Stomach (tissue), 9 donors: ENCODE measurements around the gene CDH5. TPM values are rescaled to one million over a fixed set of nuclear protein-coding genes. Genes with fewer than 3 reads are reported as not detected.

Source experiments
- DNase-seq, 2 donors: peaks; one replicate each; pipeline versions ENCODE4 v3.0.0 to v3.0.0-alpha.2; 2013 to 2019
- H3K27ac ChIP-seq, 5 donors: fragments of 200-600 bp in 4 of 5; sonication (generic) in 4 of 5; one replicate each; pipeline ENCODE4 v1.5.1; 2013 to 2019; ENCODE audit warnings: mild to moderate bottlenecking in 1 of 5, moderate library complexity in 1 of 5
- H3K27me3 ChIP-seq, 3 donors: fragments of 200-600 bp; sonication (generic); one replicate each; pipeline ENCODE4 v1.5.1; 2017 to 2019; ENCODE audit warnings: mixed run types in 1 of 3
- H3K36me3 ChIP-seq, 4 donors: fragments of 200-600 bp; sonication (generic); 1 replicate in 3 of 4; 2 replicates in 1 of 4; pipeline ENCODE4 v1.5.1; 2016 to 2019
- H3K4me1 ChIP-seq, 4 donors: fragments of 200-600 bp; sonication (generic); one replicate each; pipeline ENCODE4 v1.5.1; 2016 to 2019
- H3K4me3 ChIP-seq, 4 donors: fragments of 200-600 bp; sonication (generic) in 3 of 4; one replicate each; pipeline ENCODE4 v1.5.1; 2016 to 2019; ENCODE audit warnings: mild to moderate bottlenecking in 1 of 4
- H3K9me3 ChIP-seq, 4 donors: fragments of 200-600 bp; sonication (generic); one replicate each; pipeline ENCODE4 v1.5.1; 2016 to 2019
- EP300 ChIP-seq: sonication (generic); formaldehyde crosslinking; IDR thresholded peaks from one replicate; pipeline ENCODE4 v1.6.1; 2017; ENCODE audit warnings: antibody characterized with exemption
- POLR2A ChIP-seq, 4 donors: fragments of 450-650 bp; IDR thresholded peaks; one replicate each; pipeline ENCODE4 v1.6.1; 2016; ENCODE audit warnings: antibody characterized with exemption in 4 of 4, control low read depth in 2 of 4, mild to moderate bottlenecking in 1 of 4, moderate library complexity in 1 of 4
- POLR2AphosphoS5 ChIP-seq, 3 donors: sonication (generic); formaldehyde crosslinking; IDR thresholded peaks; one replicate each; pipeline ENCODE4 v1.6.1; 2016; ENCODE audit warnings: antibody characterized with exemption in 3 of 3
- WGBS, 5 donors: extraction: QIAGEN DNeasy Blood & Tissue Kit in 3 of 5; methylation state at CpG; one replicate each; pipeline versions ENCODE4 v1.1.5 to v1.1.7; 2013 to 2018; 5-methylcytosine and 5-hydroxymethylcytosine counted together
- intact Hi-C: fragments of 100-400 bp; cut with DNase I; formaldehyde crosslinking; loops from one replicate; pipeline ENCODE4 v1.15.1; 2023; ENCODE audit warnings: low total_unique reads
- polyA plus RNA-seq, 3 donors: library from polyadenylated mRNA; stranded (reverse); fragments of 200-250 nt; gene quantifications; one replicate each; pipeline ENCODE4 v1.2.3, GENCODE V29; 2013
- total RNA-seq, 5 donors: library from RNA; depleted of rRNA; stranded (reverse); fragments of >200 nt; gene quantifications; one replicate each; pipeline versions ENCODE4 v1.1.0 to v1.2.3, GENCODE V29; 2014 to 2016
- TF ChIP-seq, protein P1 (sequence below), 7 experiments: fragments of 450-650 bp in 4 of 7; fragments of 200-600 bp in 3 of 7; sonication (generic) in 3 of 7; IDR thresholded peaks; one replicate each; pipeline ENCODE4 v1.5.1; 2016 to 2019; ENCODE audit warnings: antibody characterized with exemption in 7 of 7, control low read depth in 2 of 7, mild to moderate bottlenecking in 1 of 7
- donor health status: healthy with polysubstance abuse.
- donor health status: Bipolar disorder and iron deficiency.
- donor health status: healthy.

The CDH5 gene
- total and polyA plus RNA-seq, 8 donors, result 2.4 to 46.9 (median 17.2) TPM

DNA sequence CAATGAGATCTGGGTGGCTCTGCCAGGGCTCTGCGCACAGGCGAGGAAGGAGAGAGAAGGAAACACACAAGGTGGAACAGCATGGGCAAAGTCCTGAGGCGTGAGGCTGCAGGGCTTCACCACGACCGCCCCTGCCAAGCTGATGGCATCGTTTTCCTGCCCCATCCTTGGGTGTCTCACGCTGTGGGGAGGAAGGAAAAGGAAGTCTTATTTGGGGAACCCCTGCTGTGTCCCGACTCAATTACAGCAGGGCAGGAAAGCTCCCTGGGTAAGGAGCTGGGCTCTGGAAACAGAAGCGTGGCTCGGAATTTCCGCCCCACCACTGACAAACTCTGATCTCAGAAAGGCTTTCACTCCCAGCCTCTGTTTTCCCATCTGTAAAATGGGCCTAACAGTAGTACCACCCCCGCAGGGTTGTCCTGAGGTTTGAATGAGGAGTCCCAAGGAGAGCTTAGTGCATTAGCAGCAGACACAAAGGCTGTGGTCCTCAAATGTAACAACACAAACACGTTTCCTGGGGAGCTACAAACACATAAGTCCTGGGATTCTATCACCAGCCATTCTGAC lies 3.2 kb upstream of the CDH5 start:
- Histone ChIP-seq H3K4me3 (no peak overlapping the region), H3K27ac (peak overlapping the region in 1 of 5 donors; percentile 75), H3K9me3 (no peaks in the 10 kb centered on the region), H3K36me3 (no peaks in the 10 kb centered on the region), H3K27me3 (peaks cover 0 to 70% (median 8%) of the 10 kb centered on the region in 3 donors), H3K4me1 (peaks cover 3 to 25% (median 8%) of the 10 kb centered on the region in 4 donors)
- no peak for DNase-seq
- TF ChIP-seq POLR2A (IDR thresholded peaks at IDR 0.05), result no peak
- TF ChIP-seq EP300, result no peak
- TF ChIP-seq POLR2AphosphoS5 (IDR thresholded peaks at IDR 0.05), result no peak
- TF ChIP-seq, protein P1, sequence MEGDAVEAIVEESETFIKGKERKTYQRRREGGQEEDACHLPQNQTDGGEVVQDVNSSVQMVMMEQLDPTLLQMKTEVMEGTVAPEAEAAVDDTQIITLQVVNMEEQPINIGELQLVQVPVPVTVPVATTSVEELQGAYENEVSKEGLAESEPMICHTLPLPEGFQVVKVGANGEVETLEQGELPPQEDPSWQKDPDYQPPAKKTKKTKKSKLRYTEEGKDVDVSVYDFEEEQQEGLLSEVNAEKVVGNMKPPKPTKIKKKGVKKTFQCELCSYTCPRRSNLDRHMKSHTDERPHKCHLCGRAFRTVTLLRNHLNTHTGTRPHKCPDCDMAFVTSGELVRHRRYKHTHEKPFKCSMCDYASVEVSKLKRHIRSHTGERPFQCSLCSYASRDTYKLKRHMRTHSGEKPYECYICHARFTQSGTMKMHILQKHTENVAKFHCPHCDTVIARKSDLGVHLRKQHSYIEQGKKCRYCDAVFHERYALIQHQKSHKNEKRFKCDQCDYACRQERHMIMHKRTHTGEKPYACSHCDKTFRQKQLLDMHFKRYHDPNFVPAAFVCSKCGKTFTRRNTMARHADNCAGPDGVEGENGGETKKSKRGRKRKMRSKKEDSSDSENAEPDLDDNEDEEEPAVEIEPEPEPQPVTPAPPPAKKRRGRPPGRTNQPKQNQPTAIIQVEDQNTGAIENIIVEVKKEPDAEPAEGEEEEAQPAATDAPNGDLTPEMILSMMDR (IDR thresholded peaks at IDR 0.05), result no peak
- 71 to 83% (median 77%) methylated on average over 13 of the region's 13 CpGs for WGBS, 5 donors
- intact Hi-C loops, result no loop called here

DNA sequence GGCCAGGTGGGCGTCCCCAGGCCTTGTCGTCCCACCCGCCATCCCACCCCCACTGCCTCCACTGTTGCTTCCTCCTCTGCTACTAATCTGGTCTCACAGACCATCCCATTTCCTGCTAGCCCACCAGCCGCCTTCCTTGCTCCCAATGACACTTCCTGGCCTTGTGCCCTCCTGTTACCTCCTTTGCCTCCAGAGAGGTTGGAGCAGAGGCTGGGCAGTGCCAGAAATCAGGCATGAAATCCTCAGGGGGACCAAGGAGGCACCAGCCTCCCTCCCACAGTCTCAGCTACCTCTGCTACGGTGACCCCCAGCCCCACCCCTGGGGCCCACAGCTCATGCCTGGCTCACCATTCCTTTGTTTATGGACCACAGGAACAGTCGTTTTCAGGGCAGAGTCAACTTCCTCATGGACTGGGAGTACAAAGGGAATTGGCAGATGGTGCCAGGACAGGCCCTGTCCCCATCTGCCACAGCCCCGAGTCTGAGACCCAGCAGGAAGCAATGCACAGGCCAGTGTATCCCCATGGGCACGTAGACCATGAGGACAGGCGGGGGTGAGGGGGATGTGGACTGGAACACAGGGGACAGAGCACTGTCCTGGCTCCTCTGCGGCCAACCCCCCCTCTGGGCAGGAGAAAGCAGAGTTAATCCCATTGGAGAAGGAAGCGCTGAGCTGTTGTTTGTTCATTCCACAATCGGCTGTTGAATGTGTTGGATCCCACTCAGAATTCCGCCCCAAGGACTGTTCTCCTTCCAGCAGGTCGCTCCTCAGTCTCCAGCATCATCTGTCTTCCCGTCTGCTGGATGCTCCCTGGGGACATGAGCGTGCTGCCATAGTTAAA lies 2.2 kb upstream of the CDH5 start:
- no peaks in the 10 kb centered on the region for H3K36me3 ChIP-seq
- no peaks in the 10 kb centered on the region for H3K9me3 ChIP-seq
- DNase-seq, result peak in 1 of 2 donors; percentile 83
- intact Hi-C loops, result no loop called here
- peaks cover 3 to 25% (median 8%) of the 10 kb centered on the region in 4 donors for H3K4me1 ChIP-seq
- 32 to 51% (median 34%) methylated on average over 9 to 16 of the region's 16 CpGs for WGBS, 5 donors
- H3K4me3 ChIP-seq, result no peak overlapping the region
- peak overlapping the region in 3 of 5 donors; percentile 25 to 75 (median 70) for H3K27ac ChIP-seq
- TF ChIP-seq POLR2AphosphoS5 (IDR thresholded peaks at IDR 0.05) (no peak), EP300 (no peak), POLR2A (IDR thresholded peaks at IDR 0.05) (no peak)
- TF ChIP-seq, protein P1 (IDR thresholded peaks at IDR 0.05), result no peak
- peaks cover 0 to 70% (median 8%) of the 10 kb centered on the region in 3 donors for H3K27me3 ChIP-seq

DNA sequence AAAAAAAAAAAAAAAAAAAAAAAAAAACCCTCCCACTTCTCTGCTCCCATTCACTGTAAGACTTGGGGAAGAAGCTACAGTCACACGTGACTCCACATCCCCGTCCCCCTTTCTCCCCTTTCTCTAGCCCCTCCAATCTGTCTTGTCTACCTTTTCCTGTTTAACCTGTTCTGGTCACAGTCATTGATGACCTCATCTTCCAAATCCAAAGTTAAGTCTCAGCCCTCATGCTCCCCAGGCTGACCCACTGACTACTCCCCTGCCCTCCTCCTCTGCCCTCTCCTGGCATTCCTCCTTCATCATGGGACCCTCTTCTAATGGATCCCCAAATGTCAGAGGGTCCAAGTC lies 1.6 kb upstream of the CDH5 start:
- Histone ChIP-seq H3K36me3 (no peaks in the 10 kb centered on the region), H3K27ac (peak overlapping the region in 3 of 5 donors; percentile 28 to 75 (median 70)), H3K4me3 (no peak overlapping the region), H3K9me3 (no peaks in the 10 kb centered on the region), H3K4me1 (peaks cover 3 to 25% (median 8%) of the 10 kb centered on the region in 4 donors), H3K27me3 (peaks cover 0 to 65% (median 8%) of the 10 kb centered on the region in 3 donors)
- DNase-seq, result no peak
- intact Hi-C loops, result no loop called here
- 23 to 49% (median 31%) methylated on average over 2 of the region's 2 CpGs for WGBS, 5 donors
- TF ChIP-seq POLR2AphosphoS5 (IDR thresholded peaks at IDR 0.05) (no peak), EP300 (no peak), POLR2A (IDR thresholded peaks at IDR 0.05) (no peak)
- TF ChIP-seq, protein P1 (IDR thresholded peaks at IDR 0.05), result no peak

DNA sequence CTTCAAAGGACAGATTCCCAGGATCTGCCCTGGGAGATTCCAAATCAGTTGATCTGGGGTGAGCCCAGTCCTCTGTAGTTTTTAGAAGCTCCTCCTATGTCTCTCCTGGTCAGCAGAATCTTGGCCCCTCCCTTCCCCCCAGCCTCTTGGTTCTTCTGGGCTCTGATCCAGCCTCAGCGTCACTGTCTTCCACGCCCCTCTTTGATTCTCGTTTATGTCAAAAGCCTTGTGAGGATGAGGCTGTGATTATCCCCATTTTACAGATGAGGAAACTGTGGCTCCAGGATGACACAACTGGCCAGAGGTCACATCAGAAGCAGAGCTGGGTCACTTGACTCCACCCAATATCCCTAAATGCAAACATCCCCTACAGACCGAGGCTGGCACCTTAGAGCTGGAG lies 840 bp upstream of the CDH5 start:
- 26 to 41% (median 37%) methylated on average over 4 of the region's 4 CpGs for WGBS, 5 donors
- Histone ChIP-seq H3K4me1 (peaks cover 3 to 25% (median 8%) of the 10 kb centered on the region in 4 donors), H3K9me3 (no peaks in the 10 kb centered on the region), H3K36me3 (no peaks in the 10 kb centered on the region), H3K4me3 (no peak overlapping the region), H3K27ac (peak overlapping the region in 3 of 5 donors; percentile 59 to 75 (median 70)), H3K27me3 (peaks cover 0 to 59% (median 7%) of the 10 kb centered on the region in 3 donors)
- no peak for TF ChIP-seq POLR2A (IDR thresholded peaks at IDR 0.05)
- peak in 1 of 2 donors; percentile 79 for DNase-seq
- intact Hi-C loops, result no loop called here
